ENCODE results near the gene PPIF.

Gene PPIF

DNA sequence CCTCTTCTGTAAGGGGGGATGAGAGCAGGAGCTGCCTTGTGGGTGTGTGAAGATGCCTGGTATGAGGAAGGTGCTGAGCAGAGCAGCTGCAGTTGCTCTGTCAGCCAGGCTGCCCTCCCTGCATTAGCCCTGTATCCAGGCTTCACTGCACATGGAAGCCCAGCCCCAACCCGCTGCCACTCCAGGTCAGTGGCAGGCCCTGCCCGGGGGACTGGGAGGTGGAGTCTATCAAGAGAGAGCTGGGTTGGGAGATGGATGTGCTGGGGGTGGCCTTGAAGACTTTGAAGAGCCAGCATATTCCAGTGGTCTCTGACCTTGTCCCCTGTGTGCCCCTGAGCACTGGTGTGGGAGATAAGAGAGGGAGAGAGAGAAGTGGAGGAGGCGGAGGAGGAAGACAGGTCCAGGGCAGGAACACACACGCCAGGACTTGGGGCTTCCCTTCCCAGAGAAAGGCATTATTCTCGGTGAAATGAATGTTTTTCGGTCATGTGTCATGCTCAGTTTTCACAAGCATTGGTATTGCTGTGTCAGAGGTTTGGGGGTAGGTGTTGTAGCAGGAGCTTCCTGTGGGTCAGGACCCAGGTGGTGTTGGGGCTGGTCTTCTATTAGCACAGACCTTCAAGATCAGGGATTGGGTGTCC is 2.6 kb downstream of the PPIF start:
- DNase-seq: no peak

DNA sequence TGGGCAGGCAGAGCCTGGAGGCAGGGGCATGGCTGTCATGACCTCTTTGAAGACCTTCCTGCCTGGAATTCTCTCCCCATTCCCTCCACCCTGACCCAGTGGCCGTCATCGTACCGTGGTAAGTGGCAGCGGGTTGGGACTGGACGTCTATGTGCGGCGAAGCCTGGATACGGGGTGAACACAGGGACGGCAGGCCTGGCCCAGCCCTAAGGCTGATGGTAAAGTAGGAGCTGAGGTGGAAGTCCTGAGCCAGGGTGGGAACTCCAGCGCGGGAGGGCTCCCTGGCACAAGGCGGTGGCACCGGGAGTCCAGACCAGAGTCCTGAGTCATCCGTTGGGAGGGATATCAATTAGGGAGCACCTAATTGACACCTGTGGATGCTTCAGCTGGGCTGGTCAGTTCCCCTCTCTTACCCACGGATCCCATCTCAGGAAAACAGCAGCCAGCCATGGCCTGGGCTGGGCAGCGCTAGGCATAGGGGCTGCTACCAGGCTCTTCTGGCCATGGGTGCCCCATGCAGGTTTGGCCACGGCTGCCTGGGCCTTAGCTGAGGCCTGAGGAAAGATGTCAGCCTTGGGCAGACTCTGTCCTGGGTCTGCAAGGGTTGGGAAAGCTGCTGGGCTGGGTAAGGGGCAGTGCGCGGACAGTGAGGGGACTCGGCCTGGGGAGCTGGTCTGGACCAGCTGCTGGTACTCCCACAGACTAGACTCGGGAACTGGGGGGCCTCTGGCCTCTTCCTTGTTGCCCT is 3.3 kb downstream of the PPIF start:
- no peak for DNase-seq

DNA sequence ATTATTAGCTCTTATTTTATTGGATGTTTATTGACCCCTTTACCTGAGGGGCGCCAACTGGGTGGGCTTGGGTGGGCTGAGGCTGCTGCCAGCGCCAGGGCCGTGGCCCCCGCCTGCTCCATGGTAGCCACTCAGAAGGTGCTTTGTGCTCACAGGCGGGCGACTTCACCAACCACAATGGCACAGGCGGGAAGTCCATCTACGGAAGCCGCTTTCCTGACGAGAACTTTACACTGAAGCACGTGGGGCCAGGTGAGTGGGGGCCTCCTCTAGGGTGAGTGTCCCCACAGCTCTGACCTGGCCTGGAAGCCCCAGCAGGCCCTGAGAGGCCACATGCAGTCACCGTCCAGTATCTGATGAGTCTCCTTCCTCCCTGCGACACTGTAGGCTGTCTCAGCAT is 4.1 kb downstream of the PPIF start:
- no peak for DNase-seq

DNA sequence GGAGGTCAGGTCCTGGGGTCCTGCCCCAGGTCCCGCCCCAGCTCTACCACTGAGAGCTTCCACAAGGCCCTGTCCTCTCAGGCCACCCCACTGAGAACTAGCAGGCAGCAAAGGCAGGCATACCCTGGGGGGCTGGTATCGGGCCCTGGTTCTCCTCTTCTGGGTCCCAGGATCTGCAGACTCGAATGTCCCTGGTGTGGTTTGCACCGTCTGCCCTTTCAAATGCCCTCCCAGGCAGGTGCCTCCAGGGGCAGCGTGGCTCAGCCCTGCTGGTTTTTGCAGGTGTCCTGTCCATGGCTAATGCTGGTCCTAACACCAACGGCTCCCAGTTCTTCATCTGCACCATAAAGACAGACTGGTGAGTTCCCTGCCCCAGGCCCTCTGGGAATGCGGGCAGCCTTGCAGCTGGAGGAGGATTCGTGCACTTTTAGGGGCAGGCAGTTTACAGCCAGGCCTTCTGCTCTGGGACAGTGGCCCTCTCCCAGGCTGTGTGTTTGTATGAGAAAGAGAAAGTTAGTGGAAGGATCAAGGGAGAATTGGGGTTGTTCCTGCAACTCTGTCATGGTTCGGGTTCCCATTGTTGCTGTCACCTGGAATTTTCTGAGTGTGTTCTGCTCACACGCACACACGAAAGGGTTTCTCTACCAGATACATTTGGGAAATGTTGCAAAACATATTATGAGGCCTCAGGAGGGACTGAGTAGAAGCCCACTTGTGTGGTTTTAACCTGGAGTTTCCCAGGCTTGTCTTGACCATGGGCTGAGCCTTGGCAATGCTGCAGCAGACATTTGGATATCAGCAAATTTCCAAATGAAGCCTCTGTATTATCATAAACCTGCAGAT is 5.0 kb downstream of the PPIF start:
- peak; percentile 19 to 51 for DNase-seq

DNA sequence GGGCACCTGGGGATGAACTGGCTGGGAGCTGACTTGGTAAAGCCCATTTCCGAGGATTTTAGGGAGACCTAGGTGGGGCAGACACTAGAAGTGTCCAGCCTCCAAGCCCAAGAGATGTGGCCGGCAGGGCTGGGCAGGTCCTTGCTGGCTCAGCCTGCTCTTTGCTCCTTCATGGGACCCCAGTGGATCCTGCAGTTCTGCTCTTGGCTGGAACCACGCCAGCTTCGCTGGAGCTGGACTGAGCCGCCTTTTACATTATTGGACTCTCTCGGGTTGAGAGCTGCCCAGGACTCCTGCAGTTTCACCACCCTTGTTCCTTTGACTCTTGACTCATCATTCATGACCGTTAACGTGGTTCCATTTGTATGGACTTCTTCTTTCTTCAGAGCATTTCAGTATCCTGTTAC is 5.7 kb downstream of the PPIF start:
- peak; percentile 55 to 60 for DNase-seq

DNA sequence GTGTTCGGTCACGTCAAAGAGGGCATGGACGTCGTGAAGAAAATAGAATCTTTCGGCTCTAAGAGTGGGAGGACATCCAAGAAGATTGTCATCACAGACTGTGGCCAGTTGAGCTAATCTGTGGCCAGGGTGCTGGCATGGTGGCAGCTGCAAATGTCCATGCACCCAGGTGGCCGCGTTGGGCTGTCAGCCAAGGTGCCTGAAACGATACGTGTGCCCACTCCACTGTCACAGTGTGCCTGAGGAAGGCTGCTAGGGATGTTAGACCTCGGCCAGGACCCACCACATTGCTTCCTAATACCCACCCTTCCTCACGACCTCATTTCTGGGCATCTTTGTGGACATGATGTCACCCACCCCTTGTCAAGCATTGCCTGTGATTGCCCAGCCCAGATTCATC is 6.5 kb downstream of the PPIF start:
- no peak for DNase-seq

DNA sequence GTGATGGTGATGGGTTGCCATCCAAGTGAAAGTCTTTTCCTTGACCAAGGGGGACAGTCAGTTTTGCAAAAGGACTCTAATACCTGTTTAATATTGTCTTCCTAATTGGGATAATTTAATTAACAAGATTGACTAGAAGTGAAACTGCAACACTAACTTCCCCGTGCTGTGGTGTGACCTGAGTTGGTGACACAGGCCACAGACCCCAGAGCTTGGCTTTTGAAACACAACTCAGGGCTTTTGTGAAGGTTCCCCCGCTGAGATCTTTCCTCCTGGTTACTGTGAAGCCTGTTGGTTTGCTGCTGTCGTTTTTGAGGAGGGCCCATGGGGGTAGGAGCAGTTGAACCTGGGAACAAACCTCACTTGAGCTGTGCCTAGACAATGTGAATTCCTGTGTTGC is 6.9 kb downstream of the PPIF start:
- DNase-seq: peak in 1 of 2 donors; percentile 43

DNA sequence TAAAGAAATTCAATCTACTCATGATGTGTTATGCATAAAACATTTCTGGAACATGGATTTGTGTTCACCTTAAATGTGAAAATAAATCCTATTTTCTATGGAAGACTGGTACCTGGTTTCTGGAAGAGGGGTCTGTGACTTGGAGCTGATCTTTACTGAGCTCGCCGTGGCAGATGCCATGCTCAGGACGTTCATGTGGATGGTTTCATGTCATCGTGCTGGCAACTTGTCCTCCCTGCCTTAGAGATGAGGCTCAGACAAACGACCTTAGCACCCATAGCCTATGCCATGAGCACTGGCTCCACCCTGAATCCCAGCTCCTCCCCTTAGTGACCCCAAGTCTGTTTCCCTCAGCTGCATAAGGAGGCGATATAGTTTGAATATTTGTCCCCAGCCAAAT is 7.3 kb downstream of the PPIF start:
- no peak for DNase-seq

DNA sequence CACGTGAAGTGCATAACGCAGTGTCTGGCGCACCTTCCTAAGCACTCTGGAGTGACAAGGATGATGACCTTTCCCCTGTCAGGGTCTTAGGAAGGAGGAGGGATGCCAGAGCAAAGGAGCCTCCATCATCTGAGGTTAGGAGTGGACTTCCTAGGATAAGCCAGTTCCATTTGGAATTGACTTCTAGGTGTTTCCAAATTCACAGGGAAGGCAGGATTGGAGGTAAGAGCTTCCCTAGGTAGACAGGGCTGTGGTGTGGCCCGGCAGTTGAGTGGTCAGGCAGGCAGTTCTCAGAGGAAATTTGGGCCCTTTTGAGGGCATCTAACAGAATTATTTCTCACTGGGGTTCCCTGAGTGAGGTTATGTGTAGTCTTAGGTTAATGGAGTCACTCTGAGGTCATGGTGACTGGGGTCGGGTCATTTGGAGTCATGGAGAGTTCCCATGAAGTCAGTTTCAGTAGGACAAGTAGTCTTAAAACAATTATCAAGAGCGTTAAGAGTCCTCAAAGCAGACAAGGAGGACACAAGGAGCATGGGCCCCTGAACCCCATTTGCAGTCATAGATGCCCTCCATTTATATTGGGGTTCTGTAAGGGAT is 8.2 kb downstream of the PPIF start:
- DNase-seq: peak; percentile 38 to 45

DNA sequence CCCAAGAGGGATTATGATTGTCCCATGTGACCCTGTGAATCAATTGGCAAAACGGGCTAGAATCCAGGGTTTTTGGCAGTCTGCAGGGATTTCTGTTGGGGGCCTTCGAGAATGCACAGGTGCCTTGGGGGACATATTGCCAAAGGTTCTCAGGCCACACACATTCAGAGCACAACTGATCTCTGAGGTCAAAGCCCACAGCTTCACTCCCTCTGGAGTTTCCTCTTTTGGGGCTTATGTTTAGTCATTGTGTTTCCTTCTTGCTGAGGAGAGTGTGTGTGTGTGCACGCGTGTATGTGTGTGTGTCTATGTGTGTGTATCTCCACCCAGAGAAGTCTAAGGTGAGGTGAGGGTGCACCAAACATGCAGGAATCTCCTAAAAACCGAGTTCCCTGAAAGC is 8.8 kb downstream of the PPIF start:
- peak; percentile 62 to 74 for DNase-seq

DNA sequence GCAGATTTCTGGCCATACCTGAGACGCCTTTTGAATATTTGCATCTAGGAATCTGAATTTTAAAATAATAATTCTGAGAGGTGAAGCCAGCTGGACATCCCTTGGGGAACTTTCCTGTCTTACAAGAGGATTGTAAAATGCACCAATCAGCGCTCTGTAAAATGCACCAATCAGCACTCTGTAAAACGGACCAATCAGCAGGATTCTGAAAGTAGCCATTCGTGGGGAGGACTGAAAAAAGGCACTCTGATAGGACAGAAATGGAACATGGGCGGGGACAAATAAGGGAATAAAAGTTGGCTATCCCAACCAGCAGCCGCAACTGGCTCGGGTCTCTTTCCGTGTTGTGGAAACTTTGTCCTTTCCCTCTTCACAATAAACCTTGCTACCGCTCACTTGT is 9.9 kb downstream of the PPIF start:
- DNase-seq: no peak

DNA sequence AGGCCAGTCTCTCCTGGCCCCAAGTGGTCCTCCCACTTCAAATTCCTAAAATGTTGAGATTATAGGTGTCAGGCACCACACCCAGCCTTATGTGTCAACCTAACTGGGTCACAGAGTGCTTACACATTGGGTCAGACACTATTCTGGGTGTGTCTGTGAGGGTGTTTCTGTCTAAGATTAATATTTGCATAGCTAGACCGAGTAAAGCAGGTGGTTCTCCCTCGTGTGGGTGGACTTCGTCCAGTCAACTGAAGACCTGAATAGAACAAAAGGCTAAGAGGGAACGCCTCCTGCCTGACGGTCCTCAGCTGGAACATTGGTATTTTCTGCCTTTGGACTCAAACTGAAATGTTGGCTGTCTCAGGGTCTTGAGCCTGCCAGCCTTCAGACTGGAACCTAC is 11.5 kb downstream of the PPIF start:
- no peak for DNase-seq

DNA sequence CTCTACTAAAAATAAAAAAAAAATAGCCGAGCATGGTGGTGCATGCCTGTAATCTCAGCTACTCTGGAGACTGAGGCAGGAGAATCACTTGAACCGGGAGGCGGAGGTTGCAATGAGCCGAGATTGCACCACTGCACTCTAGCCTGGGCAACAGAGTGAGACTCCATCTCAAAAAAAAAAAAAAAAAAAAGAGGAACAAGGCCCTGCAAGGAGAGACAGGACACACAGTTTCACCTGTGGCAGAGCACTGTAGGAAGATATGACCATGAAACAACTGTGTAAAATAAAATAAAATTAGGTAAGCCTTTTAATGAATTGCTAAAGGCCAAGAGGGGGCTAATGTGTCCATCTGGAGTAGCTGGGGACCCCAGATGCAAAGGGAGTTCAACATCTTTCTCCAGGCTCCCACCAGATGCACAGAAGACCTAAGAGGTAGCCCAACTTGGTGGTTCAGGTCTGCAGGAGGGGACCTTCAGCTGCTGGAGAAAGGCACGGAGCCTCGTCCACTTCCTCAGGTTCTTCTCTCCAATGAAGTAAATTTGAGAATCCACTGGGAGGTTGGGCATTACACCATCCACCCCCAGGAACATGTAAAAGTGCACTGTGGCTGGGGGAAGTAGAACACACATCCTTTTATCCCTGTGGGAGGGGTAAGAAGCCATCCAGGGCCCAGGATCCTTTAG is 12.7 kb downstream of the PPIF start:
- no peak for DNase-seq

DNA sequence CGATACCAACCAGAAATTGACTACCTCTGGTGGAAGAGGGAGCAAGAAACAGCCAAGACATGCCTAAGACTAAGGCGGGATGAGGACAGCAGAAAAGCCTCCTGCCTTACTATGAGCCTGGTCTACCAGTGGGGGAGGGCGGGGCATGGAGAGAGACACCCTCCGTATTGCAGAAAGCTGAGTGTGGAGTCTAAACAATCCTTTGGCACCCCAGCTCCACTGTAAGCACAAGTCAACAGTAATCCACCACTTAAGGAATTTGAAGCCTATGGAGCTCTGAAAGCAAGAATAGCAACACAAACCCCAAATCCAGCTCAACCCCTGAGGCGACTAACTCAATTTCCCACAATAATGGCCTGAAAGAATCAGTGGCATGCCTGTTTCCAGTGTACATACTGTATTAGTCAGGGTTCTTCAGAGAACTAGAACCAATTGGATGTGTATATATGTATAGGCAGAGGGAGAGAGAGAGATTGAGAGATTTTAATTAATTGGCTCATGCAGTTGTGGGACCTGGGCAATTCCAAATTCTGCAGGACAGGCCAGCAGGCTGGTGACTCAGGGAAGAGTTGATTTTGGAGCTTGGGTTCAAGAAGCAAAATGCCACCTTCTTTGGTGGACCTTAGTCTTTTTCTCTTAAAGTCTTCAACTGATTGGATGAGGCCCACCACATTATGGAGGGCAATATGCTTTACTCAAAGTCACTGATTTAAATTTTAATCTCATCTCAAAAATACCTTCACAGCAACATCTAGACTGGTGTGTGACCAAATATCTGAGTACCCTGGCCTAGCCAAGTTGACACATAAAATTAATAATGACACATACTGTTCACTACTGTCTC is 13.5 kb downstream of the PPIF start:
- no peak for DNase-seq

DNA sequence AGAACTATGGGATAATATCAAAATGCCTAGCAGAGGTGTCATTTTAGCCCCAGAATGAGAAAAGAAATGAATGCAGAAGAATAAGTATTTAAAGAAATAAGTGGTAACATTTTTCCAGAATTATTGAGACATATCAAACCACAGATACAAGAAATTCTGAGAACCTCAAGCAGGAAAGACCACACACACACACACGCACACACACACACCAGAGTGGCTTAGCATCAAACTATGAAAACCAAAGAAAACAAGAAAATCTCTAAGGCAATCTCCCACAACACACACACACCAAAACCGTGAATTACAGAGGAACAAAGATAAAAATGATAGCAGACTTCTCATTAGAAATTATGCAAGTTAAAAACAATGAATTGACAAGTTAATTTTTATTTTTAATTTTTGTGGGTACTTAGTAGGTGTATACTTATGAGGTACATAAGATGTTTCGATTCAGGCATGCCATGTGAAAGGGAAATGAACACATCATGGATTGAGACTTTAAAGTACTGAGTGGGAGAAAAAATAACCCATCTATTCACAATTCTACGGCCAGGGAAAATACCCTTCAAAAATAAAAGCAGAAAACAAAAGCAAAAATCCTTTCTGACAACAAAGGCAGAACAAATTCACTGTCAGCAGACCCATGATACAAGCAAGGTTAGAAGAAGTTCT is 14.6 kb downstream of the PPIF start:
- no peak for DNase-seq

DNA sequence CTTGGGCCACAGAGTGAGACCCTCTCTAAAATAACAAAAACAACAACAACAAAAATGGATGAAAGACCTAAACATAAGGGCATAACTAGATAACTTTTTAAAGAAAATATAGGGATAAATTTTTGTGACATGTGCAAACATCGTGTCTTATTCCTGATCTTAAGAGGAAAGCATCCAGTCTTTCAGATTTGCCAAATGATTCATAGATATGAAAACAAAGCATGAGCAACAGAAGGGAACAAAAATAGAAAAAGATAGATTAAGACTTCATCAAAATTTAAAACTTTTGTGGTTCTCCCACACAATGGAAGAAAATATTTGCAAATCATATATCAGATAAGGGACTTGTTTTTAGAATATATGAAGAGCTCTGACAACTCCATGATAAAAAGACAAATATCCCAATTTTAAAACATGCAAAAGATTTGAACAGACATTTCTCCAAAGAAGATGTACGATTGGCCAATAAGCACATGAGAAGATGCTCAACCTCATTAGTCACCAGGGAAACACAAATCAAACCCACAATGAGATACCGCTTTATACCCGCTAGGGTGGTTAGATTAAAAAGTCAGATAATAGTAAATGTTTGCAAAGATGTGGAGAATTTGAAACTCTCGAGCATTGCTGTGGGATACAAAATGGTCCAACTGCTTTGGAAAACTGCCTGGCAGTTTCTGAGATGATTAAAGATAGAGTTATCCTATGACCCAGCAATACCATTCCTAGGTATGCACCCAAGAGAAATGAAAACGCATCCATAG is 20.3 kb downstream of the PPIF start:
- no peak for DNase-seq

DNA sequence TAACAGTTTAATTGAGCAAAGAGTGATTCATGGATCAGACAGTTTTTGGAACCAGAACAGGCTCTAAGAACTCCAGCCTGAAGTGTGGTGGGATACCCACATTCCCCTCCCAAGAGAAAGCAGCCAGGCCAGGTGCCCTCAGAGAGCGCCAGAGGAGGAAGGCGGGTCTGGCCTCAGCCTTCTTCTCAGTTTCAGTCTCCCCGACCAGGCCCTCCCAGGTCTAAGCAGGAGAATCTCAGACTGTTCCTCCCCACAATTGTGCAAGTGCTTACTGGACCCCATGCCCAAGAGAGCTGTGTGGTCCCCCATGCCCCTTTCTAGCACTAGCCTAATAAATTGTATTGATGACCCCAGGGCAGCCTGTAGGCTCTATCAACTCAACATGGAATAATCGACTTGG is 25.6 kb downstream of the PPIF start:
- DNase-seq: no peak

DNA sequence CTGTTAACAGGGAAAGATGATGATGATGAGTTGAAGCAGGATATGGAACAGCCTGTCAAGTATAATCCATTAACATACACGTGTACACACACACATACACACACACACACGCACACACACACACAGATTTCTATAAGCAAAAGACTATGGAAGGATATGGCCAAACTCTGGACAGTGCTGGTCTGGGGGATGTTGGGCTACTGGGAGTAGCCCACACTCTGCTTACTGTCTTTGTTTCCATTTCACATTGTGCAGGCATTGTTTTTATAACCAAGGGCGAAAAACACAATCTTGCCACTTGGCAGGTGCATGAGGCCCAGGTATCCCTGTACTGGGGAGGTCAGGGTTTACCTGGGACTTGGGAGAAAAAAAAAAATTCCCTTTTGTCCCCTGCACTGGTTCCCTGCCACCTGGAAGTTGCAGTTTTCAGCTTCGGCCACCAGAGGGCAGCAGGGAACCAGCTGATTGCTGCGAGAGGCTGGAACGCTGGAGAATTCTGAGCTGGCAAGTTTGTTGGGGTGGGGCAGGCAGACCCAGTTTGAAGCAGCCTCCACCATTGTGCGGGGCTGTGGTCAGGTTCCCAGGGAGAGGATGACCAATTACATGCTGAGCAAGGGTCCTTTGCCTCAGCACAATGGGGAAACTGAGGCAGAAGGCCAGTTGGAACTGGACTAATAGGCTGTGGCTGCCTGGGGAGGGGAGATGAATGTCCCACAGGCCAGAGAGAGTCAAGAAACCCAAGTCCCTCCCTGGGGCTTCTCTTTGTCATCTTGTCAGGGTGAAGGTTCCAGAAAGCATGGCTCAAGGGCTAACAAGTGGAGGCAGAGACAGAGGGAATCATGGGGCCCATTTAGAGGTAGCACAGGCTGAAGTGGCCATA is 27.3 kb downstream of the PPIF start:
- DNase-seq: peak; percentile 37 to 93

DNA sequence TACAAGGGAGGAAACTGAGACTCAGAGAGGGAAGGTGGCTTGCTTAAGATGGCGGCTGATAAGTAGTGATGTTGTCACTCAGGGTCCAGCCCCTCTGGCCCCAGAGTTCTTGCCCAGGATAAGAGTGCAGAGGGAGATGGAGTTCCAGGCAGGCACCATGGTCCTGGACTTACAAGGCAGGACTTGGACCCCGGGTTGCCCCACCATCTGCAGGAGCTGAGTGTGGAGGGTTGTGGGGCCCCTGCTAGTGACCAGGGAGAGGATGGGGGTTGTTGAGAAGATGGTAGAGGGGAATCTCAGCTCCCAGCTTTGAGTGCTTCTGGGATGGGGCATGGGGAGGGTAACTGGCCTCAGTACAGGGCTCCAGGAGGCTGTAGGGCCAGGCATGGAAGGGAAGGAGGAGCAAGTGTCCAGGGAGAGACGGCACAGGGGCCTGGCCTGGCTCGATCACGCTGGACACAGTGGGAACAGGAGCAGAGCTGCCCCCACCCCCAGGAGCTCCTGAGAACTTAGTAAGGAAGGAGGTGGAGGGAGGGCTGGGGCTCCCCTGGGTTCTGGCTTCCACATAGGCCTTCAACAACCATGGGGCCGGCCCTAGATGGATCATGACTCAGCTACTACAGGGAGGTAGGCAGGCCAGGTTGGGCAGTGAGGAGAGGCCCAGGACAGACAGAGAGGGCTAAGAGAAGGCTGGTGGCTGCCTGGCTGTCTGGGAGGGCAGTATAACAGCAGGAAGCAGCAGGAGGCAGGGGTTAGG is 28.2 kb downstream of the PPIF start:
- DNase-seq: no peak

All from inflammatory macrophage treated with lipopolysaccharide for 1 hour (primary cell).